Breast epithelium (tissue), 3 donors: ENCODE data around the gene ADGRV1.
"Not testable (repeated sequence)": the region's sequence is repeated elsewhere in the genome, so short reads cannot be mapped to it uniquely, and the experiment has no call there.

Source experiments
- CTCF ChIP-seq, 3 donors: fragments of 450-650 bp; IDR thresholded peaks; one replicate each; pipeline ENCODE4 v1.5.1; 2016 to 2017; ENCODE audit warnings: antibody characterized with exemption in 3 of 3, mild to moderate bottlenecking in 3 of 3, moderate library complexity in 3 of 3
- POLR2A ChIP-seq: fragments of 450-650 bp; IDR thresholded peaks from one replicate; pipeline ENCODE4 v1.6.1; 2016; ENCODE audit warnings: antibody characterized with exemption, mild to moderate bottlenecking, moderate library complexity

- TF ChIP-seq POLR2A; CTCF (IDR thresholded peaks at IDR 0.05): not testable (repeated sequence)
Measured at GRCh38 chr5:90969945-90970344, 411.3 kb downstream of the ADGRV1 start.
